SK-MEL-5 (cell line): Measurements from ENCODE around the gene ZNF787. TPM values are rescaled to one million over a fixed set of nuclear protein-coding genes. Genes with fewer than 3 reads are reported as not detected.
"Not testable (repeated sequence)": the region's sequence is repeated elsewhere in the genome, so short reads cannot be mapped to it uniquely, and the experiment has no call there.

ENCODE experiments used
- DNase-seq: peaks from one replicate; pipeline ENCODE4 v3.0.0-alpha.2; 2016; ENCODE audit warnings: low read depth, low spot score
- in situ Hi-C: cut with HindIII; loops from 2 replicates; pipeline ENCODE4 v1.10.0; 2016; ENCODE audit warnings: low sequenced_read_pairs, high pct_unique_total_duplicates, low pct_unique_long_range_greater_than_20kb
- polyA plus RNA-seq, 2 experiments: library from polyadenylated mRNA; depleted of rRNA; stranded (reverse); fragments of >200 nt; gene quantifications; 2 replicates each; pipeline ENCODE4 v1.2.3, GENCODE V29; 2015
- total RNA-seq: library from RNA; depleted of rRNA; stranded (reverse); fragments of >200 nt; shearing (Covaris generic); gene quantifications from 2 replicates; pipeline ENCODE4 v1.2.3, GENCODE V29; 2014; rRNA removed

Gene ZNF787
- total RNA-seq = 30.4 and 31.7 TPM in 2 replicates
- 32.7 and 34.1 TPM in 2 replicates for polyA plus RNA-seq (2015; cell fraction: cytosol; rRNA removed)
- polyA plus RNA-seq (2015; cell fraction: nucleus; rRNA removed) = 14.4 and 18.1 TPM in 2 replicates

DNA sequence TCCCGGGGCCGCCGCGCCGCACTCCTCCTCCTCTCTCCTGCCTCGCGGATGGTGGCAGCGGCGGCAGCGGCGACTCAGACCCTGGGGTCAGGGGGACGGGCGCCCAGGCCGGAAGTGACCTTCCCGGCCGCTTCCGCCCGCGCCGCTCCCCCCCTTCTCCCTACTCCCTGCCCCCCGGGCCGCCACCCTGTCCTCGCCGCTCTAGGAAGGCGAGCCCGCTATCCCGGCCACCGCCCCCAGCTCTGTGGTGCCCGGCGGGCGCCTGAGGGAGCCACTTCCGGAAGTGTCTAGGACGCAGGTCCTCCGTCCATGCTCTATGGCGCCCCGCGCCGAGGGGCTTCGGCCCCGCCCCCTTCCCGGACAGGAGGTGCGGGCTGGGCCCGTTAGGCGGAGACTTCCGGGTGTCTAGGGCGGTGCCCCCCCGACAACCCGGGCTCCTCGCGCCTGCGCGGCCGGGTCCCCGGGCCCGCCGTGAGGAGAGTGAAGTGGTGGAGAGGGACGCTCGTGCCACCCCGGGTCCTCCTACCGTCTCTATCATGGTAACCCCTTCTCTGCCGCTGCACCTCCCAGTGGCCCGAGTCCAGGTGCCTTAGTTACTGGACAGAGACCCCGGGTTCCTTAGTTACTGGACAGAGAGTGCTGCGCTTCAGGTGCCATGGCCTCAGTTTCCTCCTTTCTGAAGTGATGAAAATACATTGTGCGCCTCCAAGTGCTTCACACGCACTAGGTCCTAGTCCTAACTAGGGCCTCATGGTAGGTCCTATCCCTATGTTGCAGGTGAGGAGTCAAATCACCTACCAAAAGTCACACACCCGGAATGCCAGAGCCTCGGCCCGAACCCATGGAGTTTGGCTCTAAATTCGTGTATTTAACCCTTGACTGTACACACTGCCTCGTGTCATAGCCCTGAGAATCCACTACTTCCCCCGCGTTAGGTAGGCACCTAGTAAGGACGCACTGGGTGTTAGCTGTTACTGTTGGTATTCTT, at the start of gene ZNF787:
Gene ZNF787, minus strand, starts transcription at position 116 of the 988 bp plus-strand sequence. CDS start 18,078 bp downstream, outside the sequence.
- DNase-seq = peak; percentile 94
- in situ Hi-C loops = no loop called here

DNA sequence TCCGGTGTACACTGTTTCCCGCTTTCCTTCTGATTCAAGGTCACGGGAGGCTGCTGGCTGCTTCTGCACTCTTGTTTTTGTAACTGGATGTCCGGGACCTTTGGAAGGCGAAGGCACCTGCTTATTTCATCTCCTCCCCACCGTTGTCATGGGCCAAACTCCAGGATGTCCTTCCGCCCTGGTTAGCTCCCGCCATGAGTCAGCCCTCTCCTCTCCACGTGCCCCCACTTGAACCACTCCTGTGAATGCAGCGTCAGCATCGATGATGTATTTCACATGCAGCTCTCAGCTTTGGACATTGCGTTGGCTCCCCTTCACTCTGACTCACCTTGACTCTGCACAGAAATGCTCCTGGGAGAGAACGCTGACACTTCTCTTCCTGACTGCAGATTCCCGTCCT, 49.2 kb upstream of the ZNF787 start:
- DNase-seq = peak; percentile 17
- in situ Hi-C loops = no loop called here

DNA sequence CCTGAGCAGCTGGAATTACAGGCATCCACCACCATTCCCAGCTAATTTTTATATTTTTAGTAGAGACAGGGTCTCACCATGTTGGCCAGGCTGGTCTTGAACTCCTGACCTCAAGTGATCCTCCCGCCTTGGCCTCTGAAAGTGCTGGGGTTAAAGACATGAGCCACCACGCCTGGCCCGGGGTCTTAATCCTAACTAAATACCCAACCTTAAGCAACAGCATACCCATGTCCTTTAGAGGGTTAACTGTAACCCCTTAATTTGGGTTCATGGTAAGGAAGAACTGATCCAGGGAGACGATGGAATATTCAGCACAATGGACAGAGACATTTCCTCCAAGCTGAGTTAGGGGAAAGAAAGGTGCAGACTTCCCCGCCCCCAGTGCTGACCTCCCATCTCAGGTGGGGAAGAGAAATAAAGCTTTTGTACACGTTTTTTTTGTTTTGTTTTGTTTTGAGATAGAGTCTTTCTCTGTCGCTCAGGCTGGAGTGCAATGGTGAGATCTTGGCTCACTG, 46.0 kb upstream of the ZNF787 start:
- no peak for DNase-seq
- in situ Hi-C loops = no loop called here

DNA sequence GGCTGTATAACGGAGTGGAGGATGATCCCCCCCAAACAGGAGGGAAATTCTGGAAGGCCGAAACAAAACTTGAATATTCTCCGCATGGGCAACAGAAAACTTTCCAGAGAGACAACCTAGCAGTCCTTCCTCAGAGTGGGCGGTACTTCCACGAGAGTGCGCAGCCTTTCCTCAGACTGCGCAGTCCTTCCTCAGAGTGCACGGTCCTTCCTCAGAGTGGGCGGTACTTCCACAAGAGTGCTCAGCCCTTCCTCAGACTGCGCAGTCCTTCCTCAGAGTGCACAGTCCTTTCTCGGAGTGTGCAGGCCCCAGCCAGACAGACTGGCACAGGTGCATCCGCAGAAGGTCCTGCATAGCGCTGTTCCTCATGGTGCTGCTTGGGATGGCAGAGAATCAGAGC, 42.0 kb upstream of the ZNF787 start:
- no peak for DNase-seq
- in situ Hi-C loops = no loop called here

DNA sequence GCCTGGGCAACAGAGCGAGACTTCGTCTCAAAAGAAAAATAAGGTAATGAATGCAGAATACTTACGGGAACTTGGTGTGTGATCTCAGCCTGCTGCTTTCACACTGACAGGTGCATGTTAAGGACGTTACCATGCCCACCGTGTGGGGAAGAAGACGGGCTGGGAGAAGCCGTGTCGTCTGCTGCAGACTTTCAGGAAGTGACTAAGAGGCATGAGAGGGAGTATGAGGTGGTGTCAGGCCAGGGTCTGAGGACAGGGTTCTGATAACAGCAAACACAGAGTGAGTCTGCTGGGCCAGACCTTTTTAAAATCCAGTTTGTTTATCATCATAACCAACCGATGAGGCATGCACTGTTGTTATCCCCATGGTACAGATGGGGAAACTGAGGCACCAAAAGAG, 41.2 kb upstream of the ZNF787 start:
- in situ Hi-C loops = no loop called here
- DNase-seq = no peak

DNA sequence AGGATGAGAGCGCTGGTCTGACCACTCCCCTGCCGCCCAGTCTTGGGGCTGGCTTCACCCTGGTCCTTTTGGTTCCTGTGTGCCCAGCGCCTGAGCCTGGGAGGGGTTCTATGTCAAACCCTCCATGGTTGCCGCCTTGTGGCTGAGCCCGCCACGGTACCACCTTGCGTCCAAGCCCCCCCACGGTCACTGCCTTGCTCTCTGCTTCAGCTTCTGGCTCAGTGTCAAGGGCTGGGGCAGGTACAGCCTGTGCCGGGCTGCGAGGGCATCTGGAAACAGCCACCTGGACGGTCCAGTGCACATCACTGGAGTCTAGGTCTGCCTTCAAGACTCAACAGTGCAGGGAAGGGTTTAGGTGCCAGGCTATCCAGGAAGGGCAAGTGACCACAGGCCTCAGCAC, 40.4 kb upstream of the ZNF787 start:
- no peak for DNase-seq
- in situ Hi-C loops = no loop called here

DNA sequence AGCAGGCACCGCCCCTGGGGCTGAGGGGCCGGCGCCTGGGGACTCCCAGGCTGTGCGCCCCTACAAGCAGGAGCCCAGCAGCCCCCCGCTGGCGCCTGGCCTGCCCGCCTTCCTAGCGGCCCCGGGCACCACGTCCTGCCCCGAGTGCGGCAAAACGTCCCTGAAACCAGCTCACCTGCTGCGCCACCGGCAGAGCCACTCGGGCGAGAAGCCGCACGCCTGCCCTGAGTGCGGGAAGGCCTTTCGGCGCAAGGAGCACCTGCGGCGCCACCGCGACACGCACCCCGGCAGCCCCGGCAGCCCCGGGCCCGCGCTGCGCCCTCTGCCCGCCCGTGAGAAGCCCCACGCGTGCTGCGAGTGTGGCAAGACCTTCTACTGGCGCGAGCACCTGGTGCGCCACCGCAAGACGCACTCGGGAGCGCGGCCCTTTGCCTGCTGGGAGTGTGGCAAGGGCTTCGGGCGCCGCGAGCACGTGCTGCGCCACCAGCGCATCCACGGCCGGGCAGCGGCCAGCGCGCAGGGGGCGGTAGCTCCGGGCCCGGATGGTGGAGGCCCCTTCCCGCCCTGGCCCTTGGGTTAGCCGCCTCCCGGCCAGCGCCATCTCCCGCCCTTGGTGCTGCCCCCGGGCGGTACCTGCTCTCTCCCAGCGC, 38.7 kb upstream of the ZNF787 start:
- no peak for DNase-seq
- in situ Hi-C loops = no loop called here

DNA sequence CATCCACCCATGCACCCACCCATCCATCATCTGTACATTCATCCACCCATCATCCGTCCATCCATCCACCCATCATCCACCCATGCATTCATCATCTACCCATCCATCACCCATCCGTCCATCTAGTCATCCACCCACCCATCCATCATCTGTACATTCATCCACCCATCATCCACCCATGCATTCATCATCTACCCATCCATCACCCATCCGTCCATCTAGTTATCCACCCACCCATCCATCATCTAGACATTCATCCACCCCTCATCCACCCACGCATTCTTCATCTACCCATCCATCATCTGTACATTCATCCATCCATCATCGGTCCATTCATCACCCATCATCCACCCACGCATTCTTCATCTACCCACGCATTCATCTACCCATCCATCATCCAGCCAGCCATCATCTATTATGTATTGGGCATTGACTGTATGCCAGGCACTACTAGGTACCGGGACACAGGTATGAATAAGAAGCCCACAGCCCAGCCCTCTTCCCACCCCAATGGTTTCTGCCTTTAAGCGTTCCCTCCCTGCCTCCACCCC, 38.0 kb upstream of the ZNF787 start:
- DNase-seq = no peak
- in situ Hi-C loops = no loop called here

DNA sequence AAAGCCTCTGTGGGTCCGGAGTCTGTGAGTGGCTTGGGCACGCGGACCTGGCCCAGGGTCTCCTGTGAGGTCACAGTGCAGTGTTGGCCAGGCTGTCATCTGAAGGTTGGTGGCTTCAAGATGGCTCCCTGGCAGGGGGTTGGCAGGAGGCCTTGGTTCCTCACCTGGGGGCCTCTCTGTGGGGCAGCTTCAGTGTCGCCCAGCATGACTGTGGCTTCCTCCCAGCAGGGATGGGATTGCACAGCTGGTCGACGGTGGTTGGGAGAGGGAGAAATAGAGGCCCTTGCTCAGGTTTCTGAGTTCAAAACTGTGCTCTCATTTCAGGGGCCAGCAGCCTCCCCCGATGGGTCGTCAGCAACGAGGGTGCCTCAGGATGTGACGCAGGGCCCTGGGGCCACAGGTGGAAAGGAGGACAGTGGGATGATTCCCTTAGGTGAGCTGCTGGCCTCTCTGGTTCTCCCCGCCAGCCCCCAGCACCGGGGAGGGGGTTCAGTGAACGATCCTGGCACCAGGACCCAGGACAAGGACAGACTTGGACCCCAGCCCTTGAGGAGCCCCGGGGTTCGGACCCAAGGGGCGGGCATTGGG, 37.2 kb upstream of the ZNF787 start:
- no peak for DNase-seq
- in situ Hi-C loops = no loop called here

DNA sequence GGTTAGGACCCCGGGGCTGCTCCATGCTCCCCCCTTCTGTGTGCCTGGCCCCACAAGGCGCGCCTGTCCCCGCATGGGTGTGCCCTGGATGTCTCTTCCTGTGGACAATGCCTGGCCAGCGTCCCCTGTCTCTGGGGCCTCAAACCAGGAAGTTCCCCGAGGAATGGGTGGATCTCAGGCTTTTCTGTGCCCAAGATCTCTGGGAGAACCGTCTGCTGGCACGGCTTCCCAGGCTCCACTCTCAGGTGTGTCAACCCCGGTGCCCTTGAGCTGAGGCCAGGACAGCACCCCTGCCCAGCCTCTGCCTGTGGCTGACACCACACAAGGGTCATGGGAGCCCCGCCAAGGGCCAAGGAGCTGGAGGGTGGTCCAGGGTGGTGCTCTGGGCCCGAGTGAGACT, 35.7 kb upstream of the ZNF787 start:
- no peak for DNase-seq
- in situ Hi-C loops = no loop called here

DNA sequence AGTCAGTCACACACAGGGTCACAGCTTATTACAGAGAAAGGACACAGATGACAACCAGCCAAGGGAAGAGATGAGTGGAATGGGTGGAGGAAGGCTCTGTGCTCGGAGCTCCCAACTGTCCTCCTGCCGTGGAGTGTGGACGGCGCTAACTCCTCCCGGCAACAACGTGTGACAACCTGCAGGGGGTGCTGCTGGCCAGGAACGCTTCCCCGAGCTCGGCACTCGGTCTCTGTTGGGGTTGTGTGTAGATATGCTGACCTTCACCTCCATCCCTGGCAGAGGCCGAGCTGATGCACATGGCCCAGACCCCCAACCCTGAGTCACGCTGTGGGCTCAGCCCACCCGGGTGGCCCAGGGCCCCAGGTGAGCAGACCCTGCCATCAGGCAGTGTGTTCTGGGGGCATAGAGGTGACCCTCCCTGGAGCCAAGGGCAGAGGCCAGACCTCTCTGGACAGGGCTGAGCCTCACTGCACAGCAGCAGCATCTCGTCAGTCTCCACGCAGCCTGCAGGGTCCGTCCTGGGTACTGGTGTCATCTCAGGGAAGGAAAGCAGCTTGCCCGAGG, 34.1 kb upstream of the ZNF787 start:
- in situ Hi-C loops = no loop called here
- peak; percentile 25 for DNase-seq

DNA sequence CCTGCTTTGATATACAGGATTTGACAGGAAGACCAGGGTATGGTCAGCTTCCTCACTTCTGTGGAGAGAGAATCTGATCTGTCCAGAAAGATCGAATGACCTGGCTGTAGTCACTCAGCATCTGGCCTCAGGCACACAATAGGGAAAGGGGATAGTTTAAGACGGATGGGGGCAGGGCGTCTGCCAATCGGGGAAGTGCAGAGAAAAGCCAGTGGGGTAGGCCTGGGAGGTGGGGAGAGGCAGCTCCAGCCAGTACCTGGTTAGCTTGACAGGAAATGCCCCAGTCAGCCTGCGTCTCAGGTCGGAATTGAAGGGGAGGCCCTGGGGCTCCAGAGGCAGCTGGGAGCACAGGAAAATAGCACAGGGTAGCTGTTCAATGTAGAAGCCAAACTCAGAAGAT, 32.4 kb upstream of the ZNF787 start:
- no peak for DNase-seq
- in situ Hi-C loops = no loop called here

DNA sequence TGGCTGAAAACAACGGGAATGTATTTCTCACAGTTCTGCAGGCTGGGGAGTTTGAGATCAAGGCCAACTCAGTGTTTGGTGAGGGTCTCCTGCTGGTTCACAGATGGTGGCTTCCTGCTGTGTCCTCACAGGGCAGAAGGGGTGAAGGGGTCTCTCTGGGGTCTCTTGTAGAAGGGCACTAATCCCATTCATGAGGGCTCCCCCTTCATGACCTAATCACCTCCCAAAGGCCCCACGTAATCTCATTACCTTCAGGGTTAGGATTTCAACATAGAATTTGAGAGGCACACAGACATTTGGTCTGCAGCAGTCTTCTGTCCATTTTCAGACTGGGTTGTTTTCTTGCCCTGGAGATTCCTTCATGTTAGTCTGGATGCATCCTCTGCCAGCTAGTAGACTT, 31.5 kb upstream of the ZNF787 start:
- DNase-seq = no peak
- in situ Hi-C loops = no loop called here

DNA sequence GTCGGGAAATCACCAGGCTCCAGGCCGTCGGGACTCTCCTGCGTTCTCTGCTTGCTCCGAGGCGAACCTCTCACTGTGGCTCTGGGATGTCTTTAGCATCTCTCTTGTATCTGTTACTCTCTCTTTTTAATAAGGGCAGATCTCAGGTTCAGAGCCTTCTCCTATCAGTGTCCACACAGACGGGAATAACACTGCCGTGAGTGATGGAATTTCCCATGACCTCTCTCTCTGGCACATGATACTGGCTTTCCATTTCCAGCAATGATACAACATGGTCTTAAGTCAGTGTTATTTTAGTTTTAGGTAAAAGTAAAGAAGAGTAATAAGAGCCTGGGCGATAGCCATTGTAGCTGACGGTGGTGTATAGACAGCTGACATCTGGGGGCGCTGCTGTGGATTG, 29.3 kb upstream of the ZNF787 start:
- in situ Hi-C loops = no loop called here

DNA sequence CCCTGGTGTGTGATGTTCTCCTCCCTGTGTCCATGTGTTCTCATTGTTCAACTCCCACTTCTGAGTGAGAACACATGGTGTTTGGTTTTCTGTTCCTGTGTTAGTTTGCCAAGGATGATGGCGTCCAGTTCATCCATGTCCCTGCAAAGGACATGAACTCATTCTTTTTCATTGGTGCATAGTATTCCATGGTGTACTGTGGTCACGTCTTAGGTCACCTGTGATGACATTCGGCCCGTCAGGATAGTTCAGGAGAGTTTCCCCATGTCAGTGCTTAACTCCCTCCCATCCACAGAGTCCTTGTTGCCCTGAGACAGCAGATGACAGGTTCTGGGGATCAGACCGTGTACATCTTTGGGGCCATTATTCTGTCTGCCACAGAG, 28.6 kb upstream of the ZNF787 start:
- in situ Hi-C loops = no loop called here
- no peak for DNase-seq

More for the DNA sequence above, 29.3 kb upstream of the ZNF787 start:
- DNase-seq = no peak

DNA sequence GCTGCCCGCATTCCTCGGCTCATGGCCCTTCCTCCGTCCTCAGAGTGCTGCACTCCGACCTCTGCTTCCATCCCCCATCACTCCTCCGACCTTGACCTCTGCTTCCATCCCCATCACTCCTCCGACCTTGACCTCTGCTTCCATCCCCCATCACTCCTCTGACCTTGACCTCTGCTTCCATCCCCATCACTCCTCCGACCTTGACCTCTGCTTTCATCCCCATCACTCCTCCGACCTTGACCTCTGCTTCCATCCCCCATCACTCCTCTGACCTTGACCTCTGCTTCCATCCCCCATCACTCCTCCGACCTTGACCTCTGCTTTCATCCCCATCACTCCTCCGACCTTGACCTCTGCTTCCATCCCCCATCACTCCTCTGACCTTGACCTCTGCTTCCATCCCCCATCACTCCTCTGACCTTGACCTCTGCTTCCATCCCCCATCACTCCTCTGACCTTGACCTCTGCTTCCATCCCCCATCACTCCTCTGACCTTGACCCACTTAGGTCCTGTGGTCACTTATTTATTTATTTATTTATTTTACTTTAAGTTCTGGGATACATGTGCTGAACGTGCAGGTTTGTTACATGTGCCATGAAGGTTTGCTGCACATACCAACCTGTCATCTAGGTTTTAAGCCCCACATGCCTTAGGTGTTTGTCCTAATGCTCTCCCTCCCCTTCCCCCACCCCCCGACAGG, 28.0 kb upstream of the ZNF787 start:
- in situ Hi-C loops, DNase-seq: not testable (repeated sequence)

DNA sequence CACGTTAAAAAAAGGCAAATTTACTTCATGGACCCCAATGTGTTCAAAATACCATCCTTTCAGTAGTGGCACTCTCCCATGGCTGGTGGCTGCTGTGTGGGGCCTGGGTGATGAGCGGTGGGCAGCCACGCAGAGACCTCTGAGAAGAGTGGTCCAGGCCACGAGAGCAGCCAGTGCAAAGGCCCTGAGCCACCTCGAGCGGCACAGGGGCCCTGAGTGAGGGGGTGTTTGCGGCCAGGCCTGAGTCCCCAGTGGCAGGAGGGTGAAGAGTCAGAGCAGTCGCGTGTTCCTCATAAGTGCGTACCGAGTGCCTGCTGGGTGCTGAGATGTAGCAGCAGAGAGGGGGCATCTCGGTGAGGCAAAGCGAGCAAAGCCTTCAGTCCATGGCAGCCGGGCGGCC, 27.0 kb upstream of the ZNF787 start:
- DNase-seq = no peak
- in situ Hi-C loops = no loop called here
